Keratinocyte (primary cell): ENCODE data around the gene ANKFN1. TPM values are rescaled to one million over a fixed set of nuclear protein-coding genes. Genes with fewer than 3 reads are reported as not detected.

ENCODE experiments used
- DNase-seq: peaks from one replicate; pipeline ENCODE4 v3.0.0-alpha.2; 2011; ENCODE audit warnings: low read depth, missing footprints, low spot score
- FAIRE-seq: peaks from 2 replicates; lab custom pipeline; 2011; peaks lifted over from hg19 to GRCh38; lab: Jason Lieb, UNC
- H2AFZ ChIP-seq: 2 replicates; pipeline ENCODE4 v1.6.0; 2012; ENCODE audit warnings: low read length, control low read depth, inconsistent platforms; ENCODE audit not compliant: control insufficient read depth
- H3K27ac ChIP-seq: 2 replicates; pipeline ENCODE4 v1.5.1; 2011; ENCODE audit warnings: low read length; ENCODE audit not compliant: control insufficient read depth, insufficient read depth
- H3K27me3 ChIP-seq: 3 replicates; pipeline ENCODE4 v1.6.0; 2011; ENCODE audit warnings: low read length; ENCODE audit not compliant: control insufficient read depth, insufficient read depth; ENCODE audit errors: extremely low read depth
- H3K36me3 ChIP-seq, 2 experiments: 2 replicates in 1 of 2; 3 replicates in 1 of 2; pipeline ENCODE4 v1.5.1; 2011; ENCODE audit warnings: low read length in 2 of 2, mild to moderate bottlenecking in 1 of 2; ENCODE audit not compliant: control insufficient read depth in 2 of 2, insufficient read depth in 2 of 2; ENCODE audit errors: extremely low read depth in 1 of 2
- H3K4me1 ChIP-seq: 3 replicates; pipeline ENCODE4 v1.5.1; 2011; ENCODE audit warnings: low read length; ENCODE audit not compliant: control insufficient read depth, insufficient read depth; ENCODE audit errors: extremely low read depth
- H3K4me2 ChIP-seq: 3 replicates; pipeline ENCODE4 v1.6.0; 2011; ENCODE audit warnings: low read depth, low read length; ENCODE audit not compliant: control insufficient read depth, insufficient read depth; ENCODE audit errors: extremely low read depth
- H3K4me3 ChIP-seq, 3 experiments: fragments of 200-600 bp in 1 of 3; sonication (generic) in 1 of 3; 2 replicates in 2 of 3; 3 replicates in 1 of 3; pipeline ENCODE4 v1.5.1; 2011 to 2016; ENCODE audit warnings: low read length in 3 of 3, mild to moderate bottlenecking in 3 of 3, control low read depth in 2 of 3, inconsistent platforms in 1 of 3, low read depth in 1 of 3, mixed read lengths in 1 of 3, mixed run types in 1 of 3, moderate library complexity in 1 of 3; ENCODE audit not compliant: control insufficient read depth in 2 of 3, insufficient read depth in 2 of 3; ENCODE audit errors: extremely low read depth in 1 of 3
- H3K79me2 ChIP-seq: 2 replicates; pipeline ENCODE4 v1.6.0; 2012; ENCODE audit warnings: low read length; ENCODE audit not compliant: control insufficient read depth, insufficient read depth
- H3K9ac ChIP-seq: 3 replicates; pipeline ENCODE4 v1.6.0; 2011; ENCODE audit warnings: low read length; ENCODE audit not compliant: control insufficient read depth, insufficient read depth; ENCODE audit errors: extremely low read depth
- H3K9me1 ChIP-seq: 3 replicates; pipeline ENCODE4 v1.6.0; 2011; ENCODE audit warnings: low read length; ENCODE audit not compliant: control insufficient read depth, insufficient read depth; ENCODE audit errors: extremely low read depth
- H3K9me3 ChIP-seq: 2 replicates; pipeline ENCODE4 v1.5.1; 2012; ENCODE audit warnings: low read depth, low read length; ENCODE audit not compliant: control insufficient read depth
- H4K20me1 ChIP-seq: 3 replicates; pipeline ENCODE4 v1.6.0; 2011; ENCODE audit warnings: low read length; ENCODE audit not compliant: control insufficient read depth, insufficient read depth; ENCODE audit errors: extremely low read depth
- EZH2 ChIP-seq: IDR thresholded peaks from one replicate; pipeline ENCODE4 v1.6.1; 2012; ENCODE audit warnings: inconsistent platforms, mild to moderate bottlenecking, low read length, moderate library complexity
- dilution Hi-C: fragments of 300-500 bp; cut with MboI; formaldehyde crosslinking; loops from one replicate; pipeline ENCODE4 v1.7.0; 2020; ENCODE audit warnings: low sequenced_read_pairs; ENCODE audit not compliant: extremely low pct_ligation_motif_present
- polyA plus RNA-seq, 5 experiments: library from polyadenylated mRNA; depleted of rRNA in 3 of 5; stranded (reverse) in 3 of 5; stranded (forward) in 1 of 5; unstranded in 1 of 5; fragments of >200 nt; gene quantifications; 1 replicate in 1 of 5; 2 replicates in 3 of 5; 3 replicates in 1 of 5; pipeline versions ENCODE4 v1.2.1 to v1.2.3, GENCODE V29; 2011 to 2012; ENCODE audit warnings: missing spikeins in 2 of 5, low read depth in 1 of 5, low replicate concordance in 1 of 5
- TF ChIP-seq, protein P1 (sequence below), 3 experiments: IDR thresholded peaks in 1 of 3; conservative IDR thresholded peaks in 1 of 3; optimal IDR thresholded peaks in 1 of 3; 2 replicates in 2 of 3; 3 replicates in 1 of 3; pipeline versions ENCODE3 to v1.5.1; 2011; ENCODE audit warnings: low read length in 3 of 3, mild to moderate bottlenecking in 3 of 3, moderate library complexity in 2 of 3, control low read depth in 1 of 3, inconsistent platforms in 1 of 3; ENCODE audit not compliant: insufficient read depth in 2 of 3; ENCODE audit errors: extremely low read depth in 1 of 3

Gene ANKFN1
- polyA plus RNA-seq, 1 donor (not counting 4 experiments of a cell fraction or from before 2014, with no cell fraction given), result 0.12 TPM

DNA sequence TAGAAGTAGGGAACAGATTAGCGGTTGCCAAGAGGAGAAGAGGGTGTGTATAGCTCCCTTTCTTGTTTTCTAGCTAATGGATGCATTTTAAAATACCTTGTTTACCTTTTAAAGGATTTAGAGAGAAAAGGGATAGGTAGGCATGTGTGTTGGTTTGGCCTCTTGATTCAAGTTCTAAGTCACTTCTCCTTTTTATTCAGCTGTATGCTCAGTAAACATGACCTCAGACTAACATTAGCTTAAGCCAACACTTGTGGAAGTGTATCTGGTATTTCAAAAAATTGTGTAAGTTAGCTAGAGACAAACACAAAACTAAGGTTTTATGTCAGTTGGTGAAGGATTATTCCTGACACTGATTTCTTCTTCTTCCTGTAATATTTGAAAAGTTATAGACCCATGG, 236.1 kb downstream of the ANKFN1 start:
- Histone ChIP-seq H3K36me3 (no peaks in the 10 kb centered on the region), H3K4me3 (no peak overlapping the region), H3K4me1 (no peaks in the 10 kb centered on the region), H3K27ac (no peak overlapping the region), H3K27me3 (no peaks in the 10 kb centered on the region), H4K20me1 (no peaks in the 10 kb centered on the region), H3K9me3 (no peaks in the 10 kb centered on the region), H3K9ac (no peak overlapping the region), H3K9me1 (no peaks in the 10 kb centered on the region), H2AFZ (no peak overlapping the region), H3K4me2 (no peak overlapping the region), H3K79me2 (no peaks in the 10 kb centered on the region)
- no peak for DNase-seq
- TF ChIP-seq EZH2, result no peak
- TF ChIP-seq, protein P1, sequence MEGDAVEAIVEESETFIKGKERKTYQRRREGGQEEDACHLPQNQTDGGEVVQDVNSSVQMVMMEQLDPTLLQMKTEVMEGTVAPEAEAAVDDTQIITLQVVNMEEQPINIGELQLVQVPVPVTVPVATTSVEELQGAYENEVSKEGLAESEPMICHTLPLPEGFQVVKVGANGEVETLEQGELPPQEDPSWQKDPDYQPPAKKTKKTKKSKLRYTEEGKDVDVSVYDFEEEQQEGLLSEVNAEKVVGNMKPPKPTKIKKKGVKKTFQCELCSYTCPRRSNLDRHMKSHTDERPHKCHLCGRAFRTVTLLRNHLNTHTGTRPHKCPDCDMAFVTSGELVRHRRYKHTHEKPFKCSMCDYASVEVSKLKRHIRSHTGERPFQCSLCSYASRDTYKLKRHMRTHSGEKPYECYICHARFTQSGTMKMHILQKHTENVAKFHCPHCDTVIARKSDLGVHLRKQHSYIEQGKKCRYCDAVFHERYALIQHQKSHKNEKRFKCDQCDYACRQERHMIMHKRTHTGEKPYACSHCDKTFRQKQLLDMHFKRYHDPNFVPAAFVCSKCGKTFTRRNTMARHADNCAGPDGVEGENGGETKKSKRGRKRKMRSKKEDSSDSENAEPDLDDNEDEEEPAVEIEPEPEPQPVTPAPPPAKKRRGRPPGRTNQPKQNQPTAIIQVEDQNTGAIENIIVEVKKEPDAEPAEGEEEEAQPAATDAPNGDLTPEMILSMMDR (optimal IDR thresholded peaks at IDR 0.05 in 1 of 3, IDR thresholded peaks at IDR 0.05 in 1 of 3, conservative IDR thresholded peaks at IDR 0.05 in 1 of 3; ENCODE audit: extremely low read depth in 1 of 3, insufficient read depth in 2 of 3, low read length in 3 of 3), result no peak
- no peak for FAIRE-seq
- dilution Hi-C loops, result no loop called here

DNA sequence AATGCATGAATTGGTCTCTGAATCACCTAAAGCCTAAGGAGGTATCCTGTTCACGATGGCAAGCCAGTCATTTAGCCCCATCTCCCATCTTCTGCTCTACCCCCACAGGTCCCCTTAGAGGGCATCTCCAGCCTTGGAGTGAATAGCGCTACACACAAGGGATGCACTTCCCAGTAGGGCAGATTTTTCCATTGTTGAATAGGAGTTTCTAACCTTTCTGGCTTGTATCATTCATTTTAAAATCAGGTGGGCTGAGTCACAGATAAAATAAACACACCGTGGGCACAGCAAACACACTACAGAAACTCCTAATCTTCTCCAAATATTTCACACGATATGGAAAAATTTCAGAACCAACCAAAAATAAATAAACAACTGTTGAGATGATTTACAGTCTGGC, 239.0 kb downstream of the ANKFN1 start:
- TF ChIP-seq EZH2, result no peak
- TF ChIP-seq, protein P1 (optimal IDR thresholded peaks at IDR 0.05 in 1 of 3, IDR thresholded peaks at IDR 0.05 in 1 of 3, conservative IDR thresholded peaks at IDR 0.05 in 1 of 3; ENCODE audit: extremely low read depth in 1 of 3, insufficient read depth in 2 of 3, low read length in 3 of 3), result no peak
- H3K4me1 ChIP-seq, result no peaks in the 10 kb centered on the region
- no peaks in the 10 kb centered on the region for H4K20me1 ChIP-seq
- dilution Hi-C loops, result no loop called here
- H3K4me3 ChIP-seq, result no peak overlapping the region
- no peaks in the 10 kb centered on the region for H3K79me2 ChIP-seq
- no peaks in the 10 kb centered on the region for H3K36me3 ChIP-seq
- no peaks in the 10 kb centered on the region for H3K27me3 ChIP-seq
- no peak overlapping the region for H3K4me2 ChIP-seq
- H3K27ac ChIP-seq, result no peak overlapping the region
- no peak for FAIRE-seq
- no peaks in the 10 kb centered on the region for H3K9me3 ChIP-seq
- no peak overlapping the region for H3K9ac ChIP-seq
- no peaks in the 10 kb centered on the region for H3K9me1 ChIP-seq
- H2AFZ ChIP-seq, result no peak overlapping the region
- DNase-seq, result no peak
